Activated T-helper 2 cell treated with anti-CD3 and anti-CD28 coated beads, Interferon-gamma antibody, Interleukin-2, Interleukin-4, amounts not matched to agents 10 μg/mL and 5 μg/mL and 100 μg/mL, durations not matched to agents 14 hours and 24 hours and 36 hours (primary cell): ENCODE data around the gene TEX51. TPM values are rescaled to one million over a fixed set of nuclear protein-coding genes. Genes with fewer than 3 reads are reported as not detected.

ENCODE experiments used
- DNase-seq: peaks from one replicate; pipeline ENCODE4 v3.0.0; 2021; ENCODE audit warnings: low spot score
- H3K27ac Mint-ChIP-seq: one replicate; pipeline ENCODE4 v1.8.0; 2021; ENCODE audit warnings: mixed read lengths
- H3K27me3 Mint-ChIP-seq: one replicate; pipeline ENCODE4 v1.8.0; 2021; ENCODE audit warnings: low read depth, mixed read lengths
- H3K36me3 Mint-ChIP-seq: one replicate; pipeline ENCODE4 v1.8.0; 2021; ENCODE audit warnings: low read depth, mixed read lengths
- H3K4me1 Mint-ChIP-seq: one replicate; pipeline ENCODE4 v1.8.0; 2021; ENCODE audit warnings: low read depth, mixed read lengths
- H3K4me3 Mint-ChIP-seq: one replicate; pipeline ENCODE4 v1.8.0; 2021; ENCODE audit warnings: low read depth, mild to moderate bottlenecking, moderate library complexity, mixed read lengths
- H3K9me3 Mint-ChIP-seq: one replicate; pipeline ENCODE4 v1.8.0; 2021; ENCODE audit warnings: mixed read lengths
- intact Hi-C: fragments of 100-400 bp; cut with micrococcal nuclease; formaldehyde crosslinking; loops from one replicate; pipeline ENCODE4 v1.15.1; 2023
- total RNA-seq: library from RNA; stranded (reverse); gene quantifications from 2 replicates; pipeline ENCODE4 v1.2.3, GENCODE V29; 2022

The TEX51 gene
- total RNA-seq, 1 donor from 2014 or later = not detected

DNA sequence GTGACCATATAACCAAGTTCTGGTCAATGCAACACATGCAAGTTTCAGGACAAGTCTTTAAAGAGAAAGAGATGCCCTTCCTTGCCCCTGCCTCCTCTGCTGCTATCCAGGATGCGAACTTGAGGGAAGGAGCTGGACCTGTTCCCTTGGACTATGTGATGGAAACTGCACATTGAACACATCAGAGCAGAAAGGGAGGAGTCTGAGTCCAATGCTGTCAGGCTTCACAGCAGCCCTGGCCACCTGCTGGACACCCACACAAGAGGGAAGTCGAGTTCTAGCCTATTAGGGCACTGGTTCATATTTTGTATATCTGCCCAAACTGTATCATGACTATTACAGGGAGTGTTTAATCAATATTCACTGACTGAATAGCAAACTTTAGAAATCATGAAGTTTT, 38.3 kb upstream of the TEX51 start:
- no peak overlapping the region for H3K27ac Mint-ChIP-seq

DNA sequence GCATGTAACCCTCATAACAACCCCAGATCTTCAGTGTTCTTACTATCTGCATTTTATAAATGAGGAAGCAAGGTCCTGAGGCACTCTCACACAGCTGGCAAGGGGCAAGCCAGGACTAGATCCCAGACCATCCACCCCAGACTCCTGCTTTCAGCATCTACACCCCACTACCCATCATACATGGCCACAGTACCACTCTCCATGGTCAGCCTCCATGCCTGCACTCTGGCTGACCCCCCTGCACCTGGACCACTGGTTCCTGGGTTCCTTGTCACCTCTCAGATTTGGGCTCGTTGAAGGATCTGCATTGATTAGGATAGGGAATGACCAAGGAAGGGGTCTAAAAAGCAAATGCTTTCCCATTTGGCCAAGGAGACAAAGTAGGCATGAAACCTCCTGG, 36.0 kb upstream of the TEX51 start:
- Mint-ChIP-seq H3K27me3 (no peaks in the 10 kb centered on the region), H3K27ac (no peak overlapping the region), H3K9me3 (no peaks in the 10 kb centered on the region), H3K4me1 (no peaks in the 10 kb centered on the region), H3K36me3 (no peaks in the 10 kb centered on the region), H3K4me3 (no peak overlapping the region)
- no peak for DNase-seq
- intact Hi-C loops = no loop called here

More for the DNA sequence above, 38.3 kb upstream of the TEX51 start:
- Mint-ChIP-seq H3K27me3 (no peaks in the 10 kb centered on the region), H3K4me3 (no peak overlapping the region), H3K4me1 (no peaks in the 10 kb centered on the region), H3K9me3 (no peaks in the 10 kb centered on the region), H3K36me3 (no peaks in the 10 kb centered on the region)
- intact Hi-C loops = no loop called here
- no peak for DNase-seq

GRCh38 chr2:126863336-126864015, 35.2 kb upstream of the TEX51 start:
- Mint-ChIP-seq H3K9me3 (no peaks in the 10 kb centered on the region), H3K4me3 (no peak overlapping the region), H3K36me3 (no peaks in the 10 kb centered on the region), H3K4me1 (no peaks in the 10 kb centered on the region), H3K27me3 (no peaks in the 10 kb centered on the region), H3K27ac (no peak overlapping the region)
- intact Hi-C loops = no loop called here
- DNase-seq = no peak

GRCh38 chr2:126864861-126865260, 33.8 kb upstream of the TEX51 start:
- Mint-ChIP-seq H3K27me3 (no peaks in the 10 kb centered on the region), H3K36me3 (no peaks in the 10 kb centered on the region), H3K27ac (no peak overlapping the region), H3K4me1 (no peaks in the 10 kb centered on the region), H3K9me3 (no peaks in the 10 kb centered on the region), H3K4me3 (no peak overlapping the region)
- intact Hi-C loops = no loop called here
- DNase-seq = no peak

GRCh38 chr2:126866451-126866850, 32.2 kb upstream of the TEX51 start:
- Mint-ChIP-seq H3K36me3 (no peaks in the 10 kb centered on the region), H3K9me3 (no peaks in the 10 kb centered on the region), H3K27ac (no peak overlapping the region), H3K4me1 (no peaks in the 10 kb centered on the region), H3K27me3 (no peaks in the 10 kb centered on the region), H3K4me3 (no peak overlapping the region)
- intact Hi-C loops = no loop called here
- no peak for DNase-seq

- DNase-seq = no peak
- Mint-ChIP-seq H3K27me3 (no peaks in the 10 kb centered on the region), H3K4me3 (no peak overlapping the region), H3K36me3 (no peaks in the 10 kb centered on the region), H3K9me3 (peaks cover 6% of the 10 kb centered on the region), H3K4me1 (no peaks in the 10 kb centered on the region), H3K27ac (no peak overlapping the region)
- intact Hi-C loops = no loop called here
These were observed 23.7 kb upstream of the TEX51 start for GRCh38 chr2:126874961-126875360.

- Mint-ChIP-seq H3K4me1 (no peaks in the 10 kb centered on the region), H3K9me3 (peaks cover 6% of the 10 kb centered on the region), H3K27ac (no peak overlapping the region), H3K4me3 (no peak overlapping the region), H3K27me3 (no peaks in the 10 kb centered on the region), H3K36me3 (no peaks in the 10 kb centered on the region)
- DNase-seq = no peak
- intact Hi-C loops = no loop called here
These were observed 22.1 kb upstream of the TEX51 start for GRCh38 chr2:126876631-126877030.

DNA sequence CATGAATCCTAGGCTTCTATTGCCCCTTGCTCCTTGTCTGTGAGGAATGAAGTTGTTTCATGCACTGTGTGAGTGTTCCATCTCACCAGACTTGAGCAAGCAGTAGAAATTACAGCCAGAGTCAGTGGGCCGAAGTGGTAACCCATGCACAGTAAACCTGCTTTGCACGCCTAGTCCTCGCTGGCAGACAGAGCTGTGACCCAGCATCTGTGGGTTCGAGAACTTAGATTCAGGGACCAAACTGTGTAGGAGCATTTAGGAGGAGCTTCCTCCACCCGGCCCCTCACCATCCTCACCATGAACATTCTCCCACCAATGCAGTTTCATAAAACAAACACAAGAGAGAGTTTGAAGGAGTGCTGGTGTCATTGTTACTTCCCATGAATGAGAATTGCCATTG, 21.6 kb upstream of the TEX51 start:
- no peak overlapping the region for H3K27ac Mint-ChIP-seq
- no peaks in the 10 kb centered on the region for H3K27me3 Mint-ChIP-seq
- H3K9me3 Mint-ChIP-seq = peaks cover 6% of the 10 kb centered on the region
- no peaks in the 10 kb centered on the region for H3K36me3 Mint-ChIP-seq
- H3K4me1 Mint-ChIP-seq = no peaks in the 10 kb centered on the region
- intact Hi-C loops = no loop called here
- H3K4me3 Mint-ChIP-seq = no peak overlapping the region
- DNase-seq = no peak

DNA sequence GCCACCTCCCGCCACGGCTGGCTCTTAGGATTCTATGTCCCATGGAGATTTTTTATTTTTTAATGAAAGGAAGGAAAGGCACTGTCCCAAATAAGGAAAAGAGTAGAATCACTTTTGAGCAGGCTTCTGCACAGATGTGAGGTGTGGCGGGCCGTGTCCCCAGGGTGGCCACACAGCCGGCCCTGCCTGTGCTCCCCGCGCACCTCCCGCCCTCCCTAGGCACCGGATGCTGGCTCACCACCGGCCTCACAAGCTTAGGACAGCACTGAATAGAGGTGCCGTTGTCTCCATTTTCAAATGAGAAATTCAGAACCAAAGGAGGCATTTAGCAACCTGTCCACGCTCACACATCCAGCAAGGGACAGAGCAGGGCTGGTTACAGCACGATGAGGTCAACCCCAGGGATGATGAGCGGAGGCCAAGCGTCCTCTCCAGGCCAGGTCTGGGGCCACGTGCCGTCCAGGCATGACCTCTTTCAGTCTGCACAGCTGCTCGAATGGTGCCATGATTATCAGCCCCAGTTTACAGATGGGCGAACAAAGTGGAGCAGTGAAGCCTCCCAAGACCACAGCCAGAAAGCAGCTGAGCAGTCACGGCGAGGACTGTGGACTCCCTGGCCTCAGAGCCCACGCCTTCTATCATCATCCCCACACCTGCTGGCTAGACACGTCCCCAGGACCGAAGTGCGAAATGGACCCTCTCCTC, 20.7 kb upstream of the TEX51 start:
- no peaks in the 10 kb centered on the region for H3K36me3 Mint-ChIP-seq
- H3K4me3 Mint-ChIP-seq = no peak overlapping the region
- DNase-seq = no peak
- peaks cover 6% of the 10 kb centered on the region for H3K9me3 Mint-ChIP-seq
- H3K27me3 Mint-ChIP-seq = no peaks in the 10 kb centered on the region
- H3K4me1 Mint-ChIP-seq = no peaks in the 10 kb centered on the region
- no peak overlapping the region for H3K27ac Mint-ChIP-seq
- intact Hi-C loops = no loop called here

GRCh38 chr2:126878601-126879000, 20.1 kb upstream of the TEX51 start:
- intact Hi-C loops = no loop called here
- Mint-ChIP-seq H3K9me3 (peaks cover 6% of the 10 kb centered on the region), H3K4me3 (no peak overlapping the region), H3K36me3 (no peaks in the 10 kb centered on the region), H3K27ac (no peak overlapping the region), H3K27me3 (no peaks in the 10 kb centered on the region), H3K4me1 (no peaks in the 10 kb centered on the region)
- DNase-seq = no peak

GRCh38 chr2:126879348-126880298, 19.1 kb upstream of the TEX51 start:
- H3K36me3 Mint-ChIP-seq = no peaks in the 10 kb centered on the region
- no peak overlapping the region for H3K4me3 Mint-ChIP-seq
- no peak overlapping the region for H3K27ac Mint-ChIP-seq
- no peaks in the 10 kb centered on the region for H3K27me3 Mint-ChIP-seq
- H3K4me1 Mint-ChIP-seq = no peaks in the 10 kb centered on the region
- no peak for DNase-seq
- intact Hi-C loops = no loop called here
- H3K9me3 Mint-ChIP-seq = peaks cover 6% of the 10 kb centered on the region

DNA sequence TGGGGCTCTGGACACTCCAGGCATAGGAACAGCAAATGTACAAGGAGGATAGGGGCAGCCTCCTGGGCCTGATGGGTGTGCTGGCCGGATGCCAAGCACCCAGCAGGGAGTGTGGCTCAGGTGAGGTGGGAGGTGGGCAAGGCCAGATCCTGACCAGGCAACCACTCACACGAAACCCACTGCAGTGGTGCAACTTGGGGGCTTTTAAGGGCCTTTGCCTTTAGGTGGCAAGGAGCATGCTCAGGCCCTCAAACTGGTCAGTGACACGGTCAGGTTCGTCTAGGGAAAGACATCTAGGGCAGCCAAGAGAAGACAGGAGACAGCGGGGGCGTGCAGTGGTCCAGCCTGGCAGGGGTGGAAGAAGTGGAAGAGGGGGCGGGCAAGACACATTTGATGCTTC, 18.4 kb upstream of the TEX51 start:
- no peak overlapping the region for H3K4me3 Mint-ChIP-seq
- no peak for DNase-seq
- no peaks in the 10 kb centered on the region for H3K27me3 Mint-ChIP-seq
- intact Hi-C loops = no loop called here
- peaks cover 1% of the 10 kb centered on the region for H3K9me3 Mint-ChIP-seq
- H3K36me3 Mint-ChIP-seq = no peaks in the 10 kb centered on the region
- H3K4me1 Mint-ChIP-seq = no peaks in the 10 kb centered on the region
- no peak overlapping the region for H3K27ac Mint-ChIP-seq

DNA sequence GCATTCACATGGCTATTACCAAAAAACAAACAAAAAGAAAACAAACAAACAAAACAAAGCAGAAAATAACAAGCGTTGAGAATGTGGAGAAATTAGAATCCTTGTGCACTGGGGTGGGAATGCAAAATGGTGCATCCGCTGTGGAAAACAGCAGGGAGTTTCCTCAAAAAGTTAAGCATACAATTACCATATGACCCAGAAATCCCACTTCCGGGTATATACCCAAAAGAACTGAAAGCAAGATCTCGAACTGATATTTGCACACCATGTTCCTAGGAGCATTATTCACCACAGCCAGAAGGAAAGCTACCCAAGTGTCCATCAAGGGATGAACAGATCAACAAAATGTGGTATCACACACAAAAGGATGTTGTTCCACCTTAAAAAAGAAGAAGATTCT, 17.9 kb upstream of the TEX51 start:
- intact Hi-C loops = no loop called here
- DNase-seq = no peak
- no peaks in the 10 kb centered on the region for H3K27me3 Mint-ChIP-seq

More for the DNA sequence above, 17.9 kb upstream of the TEX51 start:
- no peak overlapping the region for H3K27ac Mint-ChIP-seq
- no peaks in the 10 kb centered on the region for H3K9me3 Mint-ChIP-seq
- no peaks in the 10 kb centered on the region for H3K36me3 Mint-ChIP-seq
- H3K4me1 Mint-ChIP-seq = no peaks in the 10 kb centered on the region
- H3K4me3 Mint-ChIP-seq = no peak overlapping the region
